Smooth muscle cell (in vitro differentiated cells): ENCODE measurements around the gene MRTO4. TPM values are rescaled to one million over a fixed set of nuclear protein-coding genes. Genes with fewer than 3 reads are reported as not detected.
"Not testable (repeated sequence)": the region's sequence is repeated elsewhere in the genome, so short reads cannot be mapped to it uniquely, and the experiment has no call there.

Source experiments
- DNase-seq: peaks from one replicate; lab custom pipeline; 2025; ENCODE audit not compliant: unreplicated experiment; lab: John Stamatoyannopoulos, UW
- H2AFZ ChIP-seq: fragments of 200-600 bp; sonication (generic); 2 replicates; pipeline ENCODE4 v1.6.0; 2016; ENCODE audit warnings: antibody characterized with exemption, low read depth, mild to moderate bottlenecking
- H3F3A ChIP-seq: fragments of 200-600 bp; sonication (generic); 2 replicates; pipeline ENCODE4 v1.6.0; 2017; ENCODE audit warnings: antibody characterized with exemption, low read depth
- H3K27ac ChIP-seq: fragments of 200-600 bp; sonication (generic); 2 replicates; pipeline ENCODE4 v1.5.1; 2016; ENCODE audit warnings: low read depth, mild to moderate bottlenecking
- H3K27me3 ChIP-seq: fragments of 200-600 bp; sonication (generic); 2 replicates; pipeline ENCODE4 v1.6.1; 2016; ENCODE audit warnings: low read depth, mild to moderate bottlenecking
- H3K36me3 ChIP-seq: fragments of 200-600 bp; sonication (generic); 2 replicates; pipeline ENCODE4 v1.5.1; 2016; ENCODE audit warnings: low read depth
- H3K4me1 ChIP-seq: fragments of 200-600 bp; sonication (generic); 2 replicates; pipeline ENCODE4 v1.5.1; 2016; ENCODE audit warnings: low read depth
- H3K4me2 ChIP-seq: fragments of 200-600 bp; sonication (generic); 2 replicates; pipeline ENCODE4 v1.6.0; 2016; ENCODE audit warnings: mild to moderate bottlenecking
- H3K4me3 ChIP-seq: fragments of 200-600 bp; sonication (generic); 2 replicates; pipeline ENCODE4 v1.5.1; 2016; ENCODE audit warnings: mild to moderate bottlenecking
- H3K79me2 ChIP-seq: fragments of 200-600 bp; sonication (generic); 2 replicates; pipeline ENCODE4 v1.6.0; 2016; ENCODE audit warnings: low read depth, mild to moderate bottlenecking
- H3K9ac ChIP-seq: fragments of 200-600 bp; sonication (generic); 2 replicates; pipeline ENCODE4 v1.6.0; 2016; ENCODE audit warnings: low read depth
- H3K9me3 ChIP-seq: fragments of 200-600 bp; sonication (generic); replicated peaks from 2 replicates; pipeline ENCODE4 v1.5.1; 2016; ENCODE audit warnings: low read depth
- H4K20me1 ChIP-seq: fragments of 200-600 bp; sonication (generic); 2 replicates; pipeline ENCODE4 v1.6.0; 2016; ENCODE audit warnings: low read depth
- whole genome bisulfite sequencing: methylation state at CpG from one replicate; pipeline ENCODE4 v1.1.7; 2016; ENCODE audit warnings: low lambda C conversion rate; 5-methylcytosine and 5-hydroxymethylcytosine counted together
- polyA plus RNA-seq: library from polyadenylated mRNA; unstranded; fragments of >200 nt; fragmentation: Nextera tagmentation; extraction: Ambion mirVana; gene quantifications from 2 replicates; pipeline ENCODE4 v1.2.1, GENCODE V29; 2016
- total RNA-seq: library from RNA; depleted of rRNA; stranded (reverse); fragments of >200 nt; gene quantifications from 2 replicates; pipeline ENCODE4 v1.2.3, GENCODE V29; 2014
- TF ChIP-seq, protein P1 (sequence below): fragments of 200-600 bp; sonication (generic); IDR thresholded peaks from 2 replicates; pipeline ENCODE4 v1.5.1; 2017; ENCODE audit warnings: borderline replicate concordance, mild to moderate bottlenecking, antibody characterized with exemption; ENCODE audit not compliant: insufficient read depth, poor library complexity, severe bottlenecking

MRTO4 gene
- total and polyA plus RNA-seq, 2 experiments from 2014 or later, result 16.8 to 25.1 TPM

- H3K27me3 ChIP-seq, result no peaks in the 10 kb centered on the region
- 97% methylated on average over 2 of the region's 2 CpGs for WGBS
- H4K20me1 ChIP-seq, result no peaks in the 10 kb centered on the region
- no peaks in the 10 kb centered on the region for H3K4me1 ChIP-seq
- no peak for DNase-seq
- H3K36me3 ChIP-seq, result peaks cover 6% of the 10 kb centered on the region
- TF ChIP-seq, protein P1, sequence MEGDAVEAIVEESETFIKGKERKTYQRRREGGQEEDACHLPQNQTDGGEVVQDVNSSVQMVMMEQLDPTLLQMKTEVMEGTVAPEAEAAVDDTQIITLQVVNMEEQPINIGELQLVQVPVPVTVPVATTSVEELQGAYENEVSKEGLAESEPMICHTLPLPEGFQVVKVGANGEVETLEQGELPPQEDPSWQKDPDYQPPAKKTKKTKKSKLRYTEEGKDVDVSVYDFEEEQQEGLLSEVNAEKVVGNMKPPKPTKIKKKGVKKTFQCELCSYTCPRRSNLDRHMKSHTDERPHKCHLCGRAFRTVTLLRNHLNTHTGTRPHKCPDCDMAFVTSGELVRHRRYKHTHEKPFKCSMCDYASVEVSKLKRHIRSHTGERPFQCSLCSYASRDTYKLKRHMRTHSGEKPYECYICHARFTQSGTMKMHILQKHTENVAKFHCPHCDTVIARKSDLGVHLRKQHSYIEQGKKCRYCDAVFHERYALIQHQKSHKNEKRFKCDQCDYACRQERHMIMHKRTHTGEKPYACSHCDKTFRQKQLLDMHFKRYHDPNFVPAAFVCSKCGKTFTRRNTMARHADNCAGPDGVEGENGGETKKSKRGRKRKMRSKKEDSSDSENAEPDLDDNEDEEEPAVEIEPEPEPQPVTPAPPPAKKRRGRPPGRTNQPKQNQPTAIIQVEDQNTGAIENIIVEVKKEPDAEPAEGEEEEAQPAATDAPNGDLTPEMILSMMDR, result no peak
- H2AFZ ChIP-seq, result no peak overlapping the region
- H3K4me3 ChIP-seq, result no peak overlapping the region
- H3K4me2 ChIP-seq, result no peak overlapping the region
- H3K9ac ChIP-seq, result no peak overlapping the region
- no peaks in the 10 kb centered on the region for H3F3A ChIP-seq
- peaks cover 2% of the 10 kb centered on the region for H3K9me3 ChIP-seq
- H3K27ac ChIP-seq, result no peak overlapping the region
- no peaks in the 10 kb centered on the region for H3K79me2 ChIP-seq
Observed at GRCh38 chr1:19300211-19300610, 48.6 kb downstream of the MRTO4 start.

GRCh38 chr1:19304081-19304480 lies 52.5 kb downstream of the MRTO4 start:
- not testable (repeated sequence) for H3K27ac ChIP-seq, H3K9ac ChIP-seq, H3K9me3 ChIP-seq, H3K36me3 ChIP-seq, H3K79me2 ChIP-seq, H3K4me3 ChIP-seq, H3K27me3 ChIP-seq, H2AFZ ChIP-seq, H3K4me1 ChIP-seq, H3K4me2 ChIP-seq, H4K20me1 ChIP-seq, H3F3A ChIP-seq, DNase-seq
- 97% methylated on average over 10 of the region's 10 CpGs for WGBS

DNA sequence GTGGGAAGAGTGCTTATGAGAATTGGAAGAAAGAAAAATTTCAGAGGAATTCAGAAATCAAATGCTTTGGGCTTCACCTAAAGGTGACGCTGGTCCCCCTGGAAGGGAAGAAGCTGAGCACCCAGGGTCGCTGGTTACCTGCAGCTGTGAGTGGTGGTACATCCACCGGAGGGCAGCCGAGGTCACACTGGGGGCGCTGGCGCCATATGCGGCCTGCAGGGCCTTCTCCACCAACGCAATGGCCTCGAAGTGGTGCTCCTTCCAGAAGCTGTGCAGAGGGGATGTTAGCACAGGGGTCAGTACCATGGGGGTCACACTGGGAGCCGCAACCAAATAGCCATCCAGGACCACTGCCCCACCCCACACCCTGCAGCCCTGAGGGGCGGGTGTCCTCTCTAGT lies 54.3 kb downstream of the MRTO4 start:
- Histone ChIP-seq H4K20me1 (peaks cover 20% of the 10 kb centered on the region), H3K79me2 (peaks cover 4% of the 10 kb centered on the region), H3K27ac (no peak overlapping the region), H3K27me3 (no peaks in the 10 kb centered on the region), H3K4me3 (no peak overlapping the region), H3K4me1 (no peaks in the 10 kb centered on the region), H3K4me2 (no peak overlapping the region), H3K36me3 (peaks cover 6% of the 10 kb centered on the region), H2AFZ (no peak overlapping the region), H3K9ac (no peak overlapping the region), H3F3A (no peaks in the 10 kb centered on the region), H3K9me3 (no peaks in the 10 kb centered on the region)
- DNase-seq, result no peak
- TF ChIP-seq, protein P1, result no peak
- WGBS, result 98% methylated on average over 11 of the region's 11 CpGs

GRCh38 chr1:19306941-19307340 lies 55.3 kb downstream of the MRTO4 start:
- H3K36me3 ChIP-seq, result peaks cover 6% of the 10 kb centered on the region
- WGBS, result 95% methylated on average over 6 of the region's 6 CpGs

More at GRCh38 chr1:19306941-19307340, 55.3 kb downstream of the MRTO4 start:
- H3K4me2 ChIP-seq, result no peak overlapping the region
- no peak overlapping the region for H2AFZ ChIP-seq
- H4K20me1 ChIP-seq, result peaks cover 23% of the 10 kb centered on the region
- no peak for DNase-seq
- H3K27me3 ChIP-seq, result no peaks in the 10 kb centered on the region
- H3K9ac ChIP-seq, result no peak overlapping the region
- H3K79me2 ChIP-seq, result peaks cover 4% of the 10 kb centered on the region
- H3F3A ChIP-seq, result no peaks in the 10 kb centered on the region
- no peak overlapping the region for H3K27ac ChIP-seq
- TF ChIP-seq, protein P1, result no peak
- no peak overlapping the region for H3K4me3 ChIP-seq
- peaks cover 3% of the 10 kb centered on the region for H3K4me1 ChIP-seq
- no peaks in the 10 kb centered on the region for H3K9me3 ChIP-seq
